H9 (cell line): ENCODE results near the gene CENPO. TPM values are rescaled to one million over a fixed set of nuclear protein-coding genes. Genes with fewer than 3 reads are reported as not detected.

Experiments
- DNase-seq: peaks from one replicate; pipeline ENCODE4 v3.0.0-alpha.2; 2017
- H2AFZ ChIP-seq: one replicate; pipeline ENCODE4 v1.6.1; 2013; ENCODE audit warnings: mild to moderate bottlenecking, low read length, control low read depth, moderate library complexity
- H2AK5ac ChIP-seq: 2 replicates; pipeline ENCODE4 v1.6.1; 2013; ENCODE audit warnings: low read length, control low read depth, mixed read lengths; ENCODE audit not compliant: insufficient read length
- H2BK120ac ChIP-seq: one replicate; pipeline ENCODE4 v1.6.1; 2013; ENCODE audit warnings: low read depth, mild to moderate bottlenecking, low read length, control low read depth, inconsistent platforms; ENCODE audit not compliant: poor library complexity, severe bottlenecking
- H2BK12ac ChIP-seq: 2 replicates; pipeline ENCODE4 v1.6.1; 2013; ENCODE audit warnings: low read length, control low read depth, mixed read lengths, low read depth; ENCODE audit not compliant: insufficient read length
- H2BK15ac ChIP-seq: 2 replicates; pipeline ENCODE4 v1.6.1; 2013; ENCODE audit warnings: low read depth, low read length, control low read depth
- H2BK20ac ChIP-seq: one replicate; pipeline ENCODE4 v1.6.1; 2013; ENCODE audit warnings: low read depth, mild to moderate bottlenecking, low read length, control low read depth, inconsistent platforms; ENCODE audit not compliant: poor library complexity, severe bottlenecking
- H2BK5ac ChIP-seq: 2 replicates; pipeline ENCODE4 v1.6.1; 2013; ENCODE audit warnings: low read length, control low read depth, mixed read lengths; ENCODE audit not compliant: insufficient read length
- H3K14ac ChIP-seq: 2 replicates; pipeline ENCODE4 v1.6.1; 2013; ENCODE audit warnings: low read length, control low read depth; ENCODE audit not compliant: insufficient read depth
- H3K18ac ChIP-seq: 2 replicates; pipeline ENCODE4 v1.6.1; 2013; ENCODE audit warnings: low read depth, mild to moderate bottlenecking, mixed read lengths, low read length, control low read depth; ENCODE audit not compliant: insufficient read length
- H3K23ac ChIP-seq: 2 replicates; pipeline ENCODE4 v1.6.1; 2013; ENCODE audit warnings: low read length, control low read depth, mixed read lengths, low read depth; ENCODE audit not compliant: insufficient read length
- H3K23me2 ChIP-seq: 2 replicates; pipeline ENCODE4 v1.6.1; 2013; ENCODE audit warnings: low read depth, mild to moderate bottlenecking, mixed read lengths, low read length, control low read depth; ENCODE audit not compliant: insufficient read length, poor library complexity, severe bottlenecking
- H3K27ac ChIP-seq: 2 replicates; pipeline ENCODE4 v1.5.1; 2013; ENCODE audit warnings: low read length, control low read depth, mixed read lengths, low read depth; ENCODE audit not compliant: insufficient read length
- H3K27me3 ChIP-seq: 2 replicates; pipeline ENCODE4 v1.6.1; 2013; ENCODE audit warnings: low read length, control low read depth, inconsistent platforms; ENCODE audit not compliant: insufficient read depth
- H3K4ac ChIP-seq: 2 replicates; pipeline ENCODE4 v1.6.1; 2013; ENCODE audit warnings: low read depth, mild to moderate bottlenecking, control low read depth, inconsistent platforms, low read length, moderate library complexity
- H3K4me1 ChIP-seq: 2 replicates; pipeline ENCODE4 v1.6.1; 2013; ENCODE audit warnings: low read length, control low read depth, inconsistent platforms; ENCODE audit not compliant: insufficient read depth
- H3K4me2 ChIP-seq: 2 replicates; pipeline ENCODE4 v1.6.1; 2013; ENCODE audit warnings: low read length, control low read depth, mixed read lengths; ENCODE audit not compliant: insufficient read length, insufficient read depth
- H3K56ac ChIP-seq: 2 replicates; pipeline ENCODE4 v1.6.1; 2013; ENCODE audit warnings: low read depth, mild to moderate bottlenecking, mixed read lengths, low read length, control low read depth; ENCODE audit not compliant: insufficient read length
- H3K79me1 ChIP-seq: 2 replicates; pipeline ENCODE4 v1.6.1; 2013; ENCODE audit warnings: low read depth, mild to moderate bottlenecking, moderate library complexity, low read length, control low read depth, inconsistent platforms; ENCODE audit not compliant: insufficient read depth, poor library complexity, severe bottlenecking
- H3K79me2 ChIP-seq: 2 replicates; pipeline ENCODE4 v1.6.1; 2013; ENCODE audit warnings: low read length, control low read depth, inconsistent platforms; ENCODE audit not compliant: insufficient read depth
- H3K9ac ChIP-seq: 2 replicates; pipeline ENCODE4 v1.6.1; 2013; ENCODE audit warnings: low read length, control low read depth, mixed read lengths; ENCODE audit not compliant: insufficient read length; ENCODE audit errors: extremely low read depth
- H3K9me3 ChIP-seq: one replicate; pipeline ENCODE4 v1.6.1; 2013; ENCODE audit warnings: low read depth, low read length, inconsistent platforms; ENCODE audit not compliant: control insufficient read depth
- H3T11ph ChIP-seq: one replicate; pipeline ENCODE4 v1.6.1; 2013; ENCODE audit warnings: mild to moderate bottlenecking, low read length, control low read depth, inconsistent platforms
- H4K20me1 ChIP-seq: one replicate; pipeline ENCODE4 v1.6.1; 2013; ENCODE audit not compliant: control insufficient read depth, insufficient read length, insufficient read depth
- H4K5ac ChIP-seq: 2 replicates; pipeline ENCODE4 v1.6.1; 2013; ENCODE audit warnings: low read depth, mild to moderate bottlenecking, mixed read lengths, low read length, control low read depth; ENCODE audit not compliant: insufficient read length
- H4K8ac ChIP-seq: replicated peaks from 2 replicates; pipeline ENCODE4 v1.6.1; 2013; ENCODE audit warnings: low read length, control low read depth, mixed read lengths, low read depth; ENCODE audit not compliant: insufficient read length
- H4K91ac ChIP-seq: 2 replicates; pipeline ENCODE4 v1.6.1; 2013; ENCODE audit warnings: low read depth, mild to moderate bottlenecking, moderate library complexity, mixed read lengths, low read length, control low read depth; ENCODE audit not compliant: insufficient read length
- H3K27ac Mint-ChIP-seq, 3 experiments: 2 replicates in 2 of 3; 3 replicates in 1 of 3; pipeline ENCODE4 v1.8.0; 2020 to 2021; ENCODE audit warnings: mixed read lengths in 3 of 3, mild to moderate bottlenecking in 1 of 3, moderate library complexity in 1 of 3
- H3K27me3 Mint-ChIP-seq: 2 replicates; pipeline ENCODE4 v1.8.0; 2021; ENCODE audit warnings: low read depth, mild to moderate bottlenecking, moderate library complexity, mixed read lengths
- H3K36me3 Mint-ChIP-seq, 3 experiments: 2 replicates in 2 of 3; 3 replicates in 1 of 3; pipeline ENCODE4 v1.8.0; 2020 to 2021; ENCODE audit warnings: low read depth in 3 of 3, mixed read lengths in 3 of 3; ENCODE audit not compliant: insufficient read depth in 1 of 3
- H3K4me1 Mint-ChIP-seq, 2 experiments: 2 replicates each; pipeline ENCODE4 v1.8.0; 2020; ENCODE audit warnings: mixed read lengths in 2 of 2
- H3K4me3 Mint-ChIP-seq, 2 experiments: 2 replicates in 1 of 2; 3 replicates in 1 of 2; pipeline ENCODE4 v1.8.0; 2020 to 2021; ENCODE audit warnings: mild to moderate bottlenecking in 2 of 2, mixed read lengths in 2 of 2, moderate library complexity in 1 of 2
- H3K9me3 Mint-ChIP-seq, 2 experiments: 2 replicates in 1 of 2; 3 replicates in 1 of 2; pipeline ENCODE4 v1.8.0; 2020; ENCODE audit warnings: mild to moderate bottlenecking in 2 of 2, mixed read lengths in 2 of 2, moderate library complexity in 1 of 2
- WGBS: extraction: QIAGEN DNeasy Blood & Tissue Kit; methylation state at CpG from one replicate; pipeline ENCODE4 v1.1.7; 2013; ENCODE audit warnings: missing lambda C conversion rate, low lambda C conversion rate, mixed read lengths; ENCODE audit not compliant: insufficient read length; ENCODE audit errors: extremely low coverage; 5-methylcytosine and 5-hydroxymethylcytosine counted together
- total RNA-seq: library from RNA; stranded (reverse); gene quantifications from 2 replicates; pipeline ENCODE4 v1.2.1, GENCODE V29; 2021
- TF ChIP-seq, protein P1 (sequence below): fragments of 200-600 bp; sonication (generic); conservative IDR thresholded peaks from 3 replicates; pipeline ENCODE4 v1.8.0; 2021; ENCODE audit warnings: antibody characterized with exemption, mild to moderate bottlenecking

The CENPO gene
- total RNA-seq, 1 experiment from 2014 or later = 49.5 TPM

DNA sequence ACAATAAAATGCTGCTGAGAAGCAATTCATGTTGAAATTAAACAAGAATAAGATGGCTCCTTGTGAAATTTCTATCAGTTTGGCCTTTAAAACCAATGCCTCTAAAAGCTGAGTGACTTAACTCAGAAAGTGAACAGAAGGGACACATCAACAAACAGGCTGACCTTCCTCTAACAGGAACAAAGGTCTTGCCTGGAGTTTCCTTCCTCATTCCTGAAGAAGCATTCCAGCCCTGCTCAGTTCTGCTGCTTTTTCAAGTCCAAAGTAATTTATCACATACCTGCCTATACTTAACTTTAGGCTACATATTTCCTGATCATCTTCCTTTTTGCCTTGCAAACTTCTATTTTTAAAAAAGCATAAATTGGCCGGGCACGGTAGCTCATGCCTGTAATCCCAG, 14.1 kb upstream of the CENPO start:
- WGBS = no CpG with 5 or more reads among the region's 2 CpGs

More for the DNA sequence above, 14.1 kb upstream of the CENPO start:
- Histone ChIP-seq H4K91ac (no peak overlapping the region), H2BK20ac (no peak overlapping the region), H3K4ac (no peak overlapping the region), H3K27ac (no peak overlapping the region), H3K23ac (no peak overlapping the region), H3K18ac (no peak overlapping the region), H4K8ac (no peak overlapping the region), H2AFZ (no peak overlapping the region), H3K9me3 (no peaks in the 10 kb centered on the region), H3K23me2 (no peaks in the 10 kb centered on the region), H2BK12ac (no peak overlapping the region), H3K4me2 (no peak overlapping the region), H4K5ac (no peak overlapping the region), H3K9ac (no peak overlapping the region), H3K56ac (no peak overlapping the region), H2BK5ac (no peak overlapping the region), H2BK15ac (no peak overlapping the region), H3K14ac (no peak overlapping the region), H4K20me1 (no peaks in the 10 kb centered on the region), H3T11ph (no peak overlapping the region), H3K79me1 (no peaks in the 10 kb centered on the region), H3K27me3 (no peaks in the 10 kb centered on the region), H3K79me2 (no peaks in the 10 kb centered on the region), H2BK120ac (no peak overlapping the region), H2AK5ac (no peak overlapping the region), H3K4me1 (peaks cover 2% of the 10 kb centered on the region; the same call in 1 of the 2 replicates)
- H3K27me3 Mint-ChIP-seq = no peaks in the 10 kb centered on the region; the same call in 1 of the 2 replicates
- TF ChIP-seq, protein P1, sequence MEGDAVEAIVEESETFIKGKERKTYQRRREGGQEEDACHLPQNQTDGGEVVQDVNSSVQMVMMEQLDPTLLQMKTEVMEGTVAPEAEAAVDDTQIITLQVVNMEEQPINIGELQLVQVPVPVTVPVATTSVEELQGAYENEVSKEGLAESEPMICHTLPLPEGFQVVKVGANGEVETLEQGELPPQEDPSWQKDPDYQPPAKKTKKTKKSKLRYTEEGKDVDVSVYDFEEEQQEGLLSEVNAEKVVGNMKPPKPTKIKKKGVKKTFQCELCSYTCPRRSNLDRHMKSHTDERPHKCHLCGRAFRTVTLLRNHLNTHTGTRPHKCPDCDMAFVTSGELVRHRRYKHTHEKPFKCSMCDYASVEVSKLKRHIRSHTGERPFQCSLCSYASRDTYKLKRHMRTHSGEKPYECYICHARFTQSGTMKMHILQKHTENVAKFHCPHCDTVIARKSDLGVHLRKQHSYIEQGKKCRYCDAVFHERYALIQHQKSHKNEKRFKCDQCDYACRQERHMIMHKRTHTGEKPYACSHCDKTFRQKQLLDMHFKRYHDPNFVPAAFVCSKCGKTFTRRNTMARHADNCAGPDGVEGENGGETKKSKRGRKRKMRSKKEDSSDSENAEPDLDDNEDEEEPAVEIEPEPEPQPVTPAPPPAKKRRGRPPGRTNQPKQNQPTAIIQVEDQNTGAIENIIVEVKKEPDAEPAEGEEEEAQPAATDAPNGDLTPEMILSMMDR = no peak
- peaks cover 14 to 17% of the 10 kb centered on the region in 2 experiments for H3K4me1 Mint-ChIP-seq
- H3K27ac Mint-ChIP-seq = no peak overlapping the region
- H3K9me3 Mint-ChIP-seq = no peaks in the 10 kb centered on the region
- H3K36me3 Mint-ChIP-seq = peaks cover 0 to 6% (median 2%) of the 10 kb centered on the region in 3 experiments; a peak in 2 of 7 replicates
- DNase-seq = no peak
- no peak overlapping the region for H3K4me3 Mint-ChIP-seq
